ENCODE measurements around the gene CIRBP. TPM values are rescaled to one million over a fixed set of nuclear protein-coding genes. Genes with fewer than 3 reads are reported as not detected.
A peak's percentile ranks its signal among the peaks of the same experiment; 100 is the strongest.

The CIRBP gene
- total RNA-seq, 4 donors from 2014 or later: 258 to 623 (median 458) TPM

DNA sequence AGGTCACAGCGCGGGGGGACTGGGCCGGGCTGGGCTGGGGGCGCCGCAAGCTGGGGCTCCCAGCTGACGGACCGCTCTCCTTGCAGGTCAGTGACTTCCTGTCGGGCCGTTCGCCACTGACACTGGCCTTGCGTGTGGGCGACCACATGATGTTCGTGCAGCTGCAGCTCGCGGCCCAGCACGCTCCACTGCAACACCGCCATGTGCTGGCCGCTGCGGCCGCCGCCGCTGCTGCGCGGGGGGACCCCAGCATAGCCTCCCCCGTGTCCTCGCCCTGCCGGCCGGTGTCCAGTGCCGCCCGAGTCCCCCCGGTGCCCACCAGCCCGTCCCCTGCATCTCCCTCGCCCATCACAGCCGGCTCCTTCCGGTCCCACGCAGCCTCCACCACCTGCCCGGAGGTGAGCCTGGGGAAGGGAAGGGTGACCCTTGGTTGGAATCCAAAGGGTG lies 15.0 kb upstream of the CIRBP start:
- Histone ChIP-seq H3K9me3 (no peaks in the 10 kb centered on the region), H3K4me1 (peaks cover 7 to 66% (median 39%) of the 10 kb centered on the region in 4 donors), H3K36me3 (peaks cover 0 to 69% (median 0%) of the 10 kb centered on the region in 3 donors), H3K27me3 (no peaks in the 10 kb centered on the region), H3K4me3 (peak overlapping the region in 3 of 4 donors; percentile 86 to 93 (median 89)), H3K27ac (peak overlapping the region; percentile 95 to 100 (median 100))
- no peak for TF ChIP-seq POLR2A (IDR thresholded peaks at IDR 0.05)
- TF ChIP-seq, protein P1, sequence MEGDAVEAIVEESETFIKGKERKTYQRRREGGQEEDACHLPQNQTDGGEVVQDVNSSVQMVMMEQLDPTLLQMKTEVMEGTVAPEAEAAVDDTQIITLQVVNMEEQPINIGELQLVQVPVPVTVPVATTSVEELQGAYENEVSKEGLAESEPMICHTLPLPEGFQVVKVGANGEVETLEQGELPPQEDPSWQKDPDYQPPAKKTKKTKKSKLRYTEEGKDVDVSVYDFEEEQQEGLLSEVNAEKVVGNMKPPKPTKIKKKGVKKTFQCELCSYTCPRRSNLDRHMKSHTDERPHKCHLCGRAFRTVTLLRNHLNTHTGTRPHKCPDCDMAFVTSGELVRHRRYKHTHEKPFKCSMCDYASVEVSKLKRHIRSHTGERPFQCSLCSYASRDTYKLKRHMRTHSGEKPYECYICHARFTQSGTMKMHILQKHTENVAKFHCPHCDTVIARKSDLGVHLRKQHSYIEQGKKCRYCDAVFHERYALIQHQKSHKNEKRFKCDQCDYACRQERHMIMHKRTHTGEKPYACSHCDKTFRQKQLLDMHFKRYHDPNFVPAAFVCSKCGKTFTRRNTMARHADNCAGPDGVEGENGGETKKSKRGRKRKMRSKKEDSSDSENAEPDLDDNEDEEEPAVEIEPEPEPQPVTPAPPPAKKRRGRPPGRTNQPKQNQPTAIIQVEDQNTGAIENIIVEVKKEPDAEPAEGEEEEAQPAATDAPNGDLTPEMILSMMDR (IDR thresholded peaks at IDR 0.05): no peak
- DNase-seq: peak in 2 of 3 donors; percentile 58 to 62

- Histone ChIP-seq H3K27me3 (no peaks in the 10 kb centered on the region), H3K27ac (peak overlapping the region; percentile 95 to 100 (median 100)), H3K9me3 (no peaks in the 10 kb centered on the region), H3K36me3 (peaks cover 0 to 69% (median 0%) of the 10 kb centered on the region in 3 donors), H3K4me1 (peaks cover 7 to 72% (median 45%) of the 10 kb centered on the region in 4 donors), H3K4me3 (peak overlapping the region in 2 of 4 donors; percentile 86 to 93)
- no peak for TF ChIP-seq POLR2A (IDR thresholded peaks at IDR 0.05)
- peak in 1 of 3 donors; percentile 49 for DNase-seq
Measured at GRCh38 chr19:1254530-1255185, 14.5 kb upstream of the CIRBP start.

- Histone ChIP-seq H3K4me3 (no peak overlapping the region), H3K36me3 (peaks cover 0 to 63% (median 0%) of the 10 kb centered on the region in 3 donors), H3K9me3 (no peaks in the 10 kb centered on the region), H3K27ac (peak overlapping the region; percentile 95 to 100 (median 100)), H3K27me3 (no peaks in the 10 kb centered on the region), H3K4me1 (peaks cover 12 to 80% (median 53%) of the 10 kb centered on the region in 4 donors)
- no peak for DNase-seq
- TF ChIP-seq, protein P1 (IDR thresholded peaks at IDR 0.05): no peak
- TF ChIP-seq POLR2A (IDR thresholded peaks at IDR 0.05): no peak
Measured at GRCh38 chr19:1255186-1256161, 13.7 kb upstream of the CIRBP start.

- no peaks in the 10 kb centered on the region for H3K9me3 ChIP-seq
- no peak for DNase-seq
- H3K4me1 ChIP-seq: peaks cover 13 to 82% (median 56%) of the 10 kb centered on the region in 4 donors
- no peak for TF ChIP-seq POLR2A (IDR thresholded peaks at IDR 0.05)
- TF ChIP-seq, protein P1 (IDR thresholded peaks at IDR 0.05): no peak
- peaks cover 0 to 49% (median 0%) of the 10 kb centered on the region in 3 donors for H3K36me3 ChIP-seq
- no peak overlapping the region for H3K4me3 ChIP-seq
- H3K27ac ChIP-seq: peak overlapping the region; percentile 16 to 99 (median 98)
- no peaks in the 10 kb centered on the region for H3K27me3 ChIP-seq
Measured at GRCh38 chr19:1256646-1257474, 12.3 kb upstream of the CIRBP start.

DNA sequence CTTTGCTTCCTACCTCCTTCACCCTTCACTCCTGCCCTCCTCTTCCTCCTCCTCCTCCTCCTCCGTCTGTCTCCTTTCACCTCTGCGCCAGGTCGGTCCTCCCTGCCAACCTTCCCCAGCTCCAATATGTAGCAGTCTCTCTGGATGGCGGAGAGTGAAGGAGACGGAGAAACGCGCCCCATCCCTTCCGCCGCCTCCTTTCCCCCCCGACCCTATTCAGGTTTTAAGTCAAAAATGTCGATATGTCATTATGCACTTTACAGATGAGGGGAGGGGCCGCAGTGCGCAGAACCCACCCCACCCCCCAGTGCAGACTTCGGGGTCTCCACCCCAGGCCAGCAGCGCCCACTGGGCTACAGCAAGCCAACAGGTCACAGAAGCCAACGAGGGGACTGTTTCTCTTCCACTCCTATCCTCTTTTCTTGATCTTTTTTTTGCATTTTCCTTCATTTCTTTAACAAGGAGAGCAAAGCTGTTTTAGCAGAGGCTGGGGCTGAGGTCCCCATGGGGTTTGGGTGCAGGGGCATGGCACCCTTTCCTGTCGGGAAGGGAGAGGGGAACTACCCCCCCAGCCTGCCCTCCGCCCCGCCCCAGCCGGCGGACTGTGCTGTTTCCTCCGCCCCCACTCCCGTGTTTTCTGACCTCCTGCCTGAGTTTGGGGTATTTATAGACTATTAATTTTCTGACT lies 11.5 kb upstream of the CIRBP start:
- Histone ChIP-seq H3K27me3 (no peaks in the 10 kb centered on the region), H3K4me1 (peaks cover 15 to 87% (median 61%) of the 10 kb centered on the region in 4 donors), H3K27ac (peak overlapping the region; percentile 98 to 100 (median 99)), H3K4me3 (no peak overlapping the region), H3K9me3 (no peaks in the 10 kb centered on the region), H3K36me3 (peaks cover 0 to 47% (median 0%) of the 10 kb centered on the region in 3 donors)
- no peak for TF ChIP-seq POLR2A (IDR thresholded peaks at IDR 0.05)
- TF ChIP-seq, protein P1 (IDR thresholded peaks at IDR 0.05): no peak
- no peak for DNase-seq

Measured in Peyer's patch (tissue), 4 donors.